Measurements from ENCODE around the gene HTR2A. TPM values are rescaled to one million over a fixed set of nuclear protein-coding genes. Genes with fewer than 3 reads are reported as not detected.

Gene HTR2A
- total and polyA plus RNA-seq, 2 donors (not counting 3 experiments of a cell fraction or from before 2014, with no cell fraction given), result not detected

DNA sequence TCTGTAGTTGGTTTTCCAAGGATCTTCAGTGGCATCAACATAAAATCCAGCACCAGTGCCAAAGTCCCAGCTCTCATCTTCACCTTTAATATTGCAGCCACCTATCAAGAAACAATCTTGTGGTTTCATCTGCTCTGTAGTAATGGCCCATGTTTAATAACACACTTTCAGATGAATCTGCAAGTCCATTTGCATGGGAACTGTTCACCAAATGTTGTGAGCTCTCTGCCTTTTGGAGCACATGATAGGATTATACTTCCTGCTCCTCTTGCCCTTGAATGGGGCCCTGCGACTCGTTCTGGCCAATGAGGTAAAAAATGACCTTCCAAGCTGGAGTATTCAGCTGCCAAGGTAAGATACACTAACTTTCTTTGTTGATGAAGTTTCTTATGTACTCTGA lies 114.2 kb downstream of the HTR2A start:
- Histone ChIP-seq H3K9me1 (replicated peaks; ENCODE audit: control insufficient read depth, extremely low read depth, insufficient read depth, low read length) (no peaks in the 10 kb centered on the region), H3K9me3 (replicated peaks; ENCODE audit: control insufficient read depth, insufficient read depth, low read length) (no peaks in the 10 kb centered on the region), H3K36me3 (ENCODE audit: control insufficient read depth in 2 of 2, extremely low read depth in 1 of 2, insufficient read depth in 2 of 2, low read length in 2 of 2) (peaks cover 0 to 23% of the 10 kb centered on the region in 2 experiments), H3K4me3 (replicated peaks in 1 of 3; ENCODE audit: insufficient read depth in 1 of 3, low read depth in 1 of 3, low read length in 3 of 3) (no peak overlapping the region), H3K4me1 (ENCODE audit: control insufficient read depth, extremely low read depth, insufficient read depth, low read length) (no peaks in the 10 kb centered on the region), H3K4me2 (ENCODE audit: insufficient read depth, low read length) (no peak overlapping the region), H2AFZ (ENCODE audit: low read depth, low read length) (no peak overlapping the region), H3K79me2 (ENCODE audit: control insufficient read depth, insufficient read depth, low read length) (no peaks in the 10 kb centered on the region), H3K27ac (ENCODE audit: insufficient read depth, low read depth, low read length) (no peak overlapping the region), H3K9ac (replicated peaks; ENCODE audit: extremely low read depth, insufficient read depth, low read length) (no peak overlapping the region), H3K27me3 (ENCODE audit: control insufficient read depth in 2 of 2, insufficient read depth in 2 of 2, low read length in 2 of 2) (no peaks in the 10 kb centered on the region), H4K20me1 (replicated peaks; ENCODE audit: control insufficient read depth, extremely low read depth, insufficient read depth, low read length) (no peaks in the 10 kb centered on the region)
- no peak for DNase-seq (ENCODE audit: low read depth, low spot score)
- BruUV-seq (replicated peaks), result no TSS peak
- TF ChIP-seq FOS (IDR thresholded peaks at IDR 0.05; ENCODE audit: borderline replicate concordance, insufficient read depth, low read length) (no peak), JUN (IDR thresholded peaks at IDR 0.05; ENCODE audit: borderline replicate concordance, insufficient read depth, insufficient read length, low read depth) (no peak), GATA2 (IDR thresholded peaks at IDR 0.05; ENCODE audit: insufficient read depth, insufficient read length, low read depth, low read length) (no peak), EZH2 (IDR thresholded peaks at IDR 0.05; ENCODE audit: borderline replicate concordance, low read depth, low read length, severe bottlenecking) (no peak), MYC (IDR thresholded peaks at IDR 0.05; ENCODE audit: low read depth, low read length) (no peak), POLR2A (IDR thresholded peaks at IDR 0.05; ENCODE audit: low read depth, low read length) (no peak), POLR2AphosphoS5 (IDR thresholded peaks at IDR 0.05; ENCODE audit: insufficient read depth, low read depth, low read length) (no peak)
- TF ChIP-seq, protein P1, sequence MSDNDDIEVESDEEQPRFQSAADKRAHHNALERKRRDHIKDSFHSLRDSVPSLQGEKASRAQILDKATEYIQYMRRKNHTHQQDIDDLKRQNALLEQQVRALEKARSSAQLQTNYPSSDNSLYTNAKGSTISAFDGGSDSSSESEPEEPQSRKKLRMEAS (IDR thresholded peaks at IDR 0.05; ENCODE audit: insufficient read depth, insufficient read length), result no peak
- TF ChIP-seq, protein P2, sequence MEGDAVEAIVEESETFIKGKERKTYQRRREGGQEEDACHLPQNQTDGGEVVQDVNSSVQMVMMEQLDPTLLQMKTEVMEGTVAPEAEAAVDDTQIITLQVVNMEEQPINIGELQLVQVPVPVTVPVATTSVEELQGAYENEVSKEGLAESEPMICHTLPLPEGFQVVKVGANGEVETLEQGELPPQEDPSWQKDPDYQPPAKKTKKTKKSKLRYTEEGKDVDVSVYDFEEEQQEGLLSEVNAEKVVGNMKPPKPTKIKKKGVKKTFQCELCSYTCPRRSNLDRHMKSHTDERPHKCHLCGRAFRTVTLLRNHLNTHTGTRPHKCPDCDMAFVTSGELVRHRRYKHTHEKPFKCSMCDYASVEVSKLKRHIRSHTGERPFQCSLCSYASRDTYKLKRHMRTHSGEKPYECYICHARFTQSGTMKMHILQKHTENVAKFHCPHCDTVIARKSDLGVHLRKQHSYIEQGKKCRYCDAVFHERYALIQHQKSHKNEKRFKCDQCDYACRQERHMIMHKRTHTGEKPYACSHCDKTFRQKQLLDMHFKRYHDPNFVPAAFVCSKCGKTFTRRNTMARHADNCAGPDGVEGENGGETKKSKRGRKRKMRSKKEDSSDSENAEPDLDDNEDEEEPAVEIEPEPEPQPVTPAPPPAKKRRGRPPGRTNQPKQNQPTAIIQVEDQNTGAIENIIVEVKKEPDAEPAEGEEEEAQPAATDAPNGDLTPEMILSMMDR (IDR thresholded peaks at IDR 0.05; ENCODE audit: extremely low read depth in 1 of 2, insufficient read depth in 1 of 2, low read depth in 1 of 2, low read length in 2 of 2), result no peak
- intact Hi-C loops (cut with micrococcal nuclease), result no loop called here
- ChIA-PET POLR2A (no interaction called here), CTCF (no interaction called here)
- dilution Hi-C loops (cut with MboI; ENCODE audit: extremely low pct_ligation_motif_present, low sequenced_read_pairs), result no loop called here
- no peak for FAIRE-seq
